Brain microvascular endothelial cell (primary cell): Measurements from ENCODE around the gene FSD2.
"Not testable (repeated sequence)": the region's sequence is repeated elsewhere in the genome, so short reads cannot be mapped to it uniquely, and the experiment has no call there.

Source experiments
- DNase-seq: peaks from one replicate; pipeline ENCODE4 v3.0.0-alpha.2; 2020
- H3K27ac ChIP-seq: fragments of 250-450 bp; sonication (Bioruptor Pico); 2 replicates; pipeline ENCODE4 v1.5.1; 2020; ENCODE audit warnings: mild to moderate bottlenecking, moderate library complexity
- H3K27me3 ChIP-seq: fragments of 250-450 bp; sonication (Bioruptor Pico); replicated peaks from 2 replicates; pipeline ENCODE4 v1.5.1; 2020; ENCODE audit warnings: mild to moderate bottlenecking
- H3K36me3 ChIP-seq: fragments of 250-450 bp; sonication (Bioruptor Pico); replicated peaks from 2 replicates; pipeline ENCODE4 v1.5.1; 2020; ENCODE audit warnings: mild to moderate bottlenecking
- H3K4me3 ChIP-seq: 2 replicates; pipeline ENCODE4 v1.5.1; 2011; ENCODE audit warnings: low read depth, mild to moderate bottlenecking, control low read depth, low read length, moderate library complexity
- CTCF ChIP-seq: IDR thresholded peaks from 2 replicates; pipeline ENCODE4 v1.5.1; 2011; ENCODE audit warnings: low read depth, mild to moderate bottlenecking, moderate library complexity, low read length, control low read depth, inconsistent platforms; ENCODE audit errors: missing control alignments
- in situ Hi-C: cut with HindIII; loops from 2 replicates; pipeline ENCODE4 v1.10.0; 2017; ENCODE audit warnings: low sequenced_read_pairs, low pct_ligation_motif_present

FSD2 gene

GRCh38 chr15:82778755-82779154 lies 27.1 kb downstream of the FSD2 start:
- H3K27me3 ChIP-seq, result no peaks in the 10 kb centered on the region
- TF ChIP-seq CTCF, result no peak
- H3K36me3 ChIP-seq, result no peaks in the 10 kb centered on the region
- no peak overlapping the region for H3K27ac ChIP-seq
- in situ Hi-C loops, result no loop called here
- DNase-seq, result no peak
- H3K4me3 ChIP-seq, result no peak overlapping the region

- in situ Hi-C loops, result no loop called here
- Histone ChIP-seq H3K27me3 (no peaks in the 10 kb centered on the region), H3K27ac (no peak overlapping the region), H3K4me3 (no peak overlapping the region), H3K36me3 (no peaks in the 10 kb centered on the region)
- DNase-seq, result no peak
- TF ChIP-seq CTCF, result no peak
Measured at GRCh38 chr15:82774496-82774895, 31.4 kb downstream of the FSD2 start.

DNA sequence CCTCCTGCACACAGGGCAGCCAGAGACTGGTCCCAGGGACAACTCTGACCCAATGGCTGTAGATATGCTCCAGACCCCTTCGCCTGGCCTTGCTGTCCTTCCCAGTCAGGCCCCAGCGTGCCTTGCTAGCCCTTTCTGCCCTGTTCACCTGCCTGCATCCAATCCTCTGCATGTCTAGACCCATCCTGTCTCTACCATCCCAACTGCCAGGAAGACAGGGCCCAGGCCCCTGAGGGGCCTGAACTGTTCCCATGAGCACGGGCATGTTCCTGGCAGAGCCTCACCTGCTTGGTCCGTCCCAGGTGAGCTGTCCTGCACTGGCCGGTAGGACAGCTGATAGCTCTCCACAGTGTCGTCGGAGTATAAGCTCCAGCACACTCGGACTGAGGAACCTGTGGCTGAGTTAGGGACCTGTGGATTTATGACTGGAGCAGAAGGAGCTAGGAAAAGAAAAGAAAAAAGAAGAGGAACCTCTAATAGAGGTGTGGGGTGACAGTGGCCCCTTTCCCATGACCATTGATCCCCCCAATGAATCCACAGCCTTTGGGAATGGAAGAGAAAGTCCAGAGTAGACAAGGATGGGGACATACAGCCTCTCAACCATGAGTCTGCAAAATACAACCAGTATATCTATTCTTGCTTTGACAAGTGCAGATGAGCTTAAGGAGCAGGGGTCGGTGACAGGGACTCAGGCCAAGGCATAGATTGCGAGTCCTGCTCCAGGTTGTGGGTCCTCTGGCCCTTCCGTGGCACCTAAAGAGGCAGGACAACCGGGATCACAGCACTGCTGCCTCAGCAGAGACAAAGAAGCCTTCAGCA lies 33.9 kb downstream of the FSD2 start:
- no peaks in the 10 kb centered on the region for H3K36me3 ChIP-seq
- H3K4me3 ChIP-seq, result no peak overlapping the region
- no peak for DNase-seq

GRCh38 chr15:82768414-82769054 lies 37.3 kb downstream of the FSD2 start:
- Histone ChIP-seq H3K4me3 (no peak overlapping the region), H3K27ac (no peak overlapping the region), H3K36me3 (no peaks in the 10 kb centered on the region), H3K27me3 (no peaks in the 10 kb centered on the region)
- DNase-seq, result peak; percentile 20
- in situ Hi-C loops, result no loop called here
- no peak for TF ChIP-seq CTCF

More for the DNA sequence above, 33.9 kb downstream of the FSD2 start:
- TF ChIP-seq CTCF, result no peak
- in situ Hi-C loops, result no loop called here
- Histone ChIP-seq H3K27me3 (no peaks in the 10 kb centered on the region), H3K27ac (no peak overlapping the region)

- no peaks in the 10 kb centered on the region for H3K27me3 ChIP-seq
- H3K36me3 ChIP-seq, result peaks cover 2% of the 10 kb centered on the region
- H3K27ac ChIP-seq, result no peak overlapping the region
- no peak for DNase-seq
- H3K4me3 ChIP-seq, result no peak overlapping the region
- in situ Hi-C loops, result no loop called here
- TF ChIP-seq CTCF, result no peak
Measured at GRCh38 chr15:82767163-82767829, 38.6 kb downstream of the FSD2 start.

GRCh38 chr15:82766201-82766600 lies 39.7 kb downstream of the FSD2 start:
- H3K4me3 ChIP-seq, H3K27me3 ChIP-seq, H3K36me3 ChIP-seq, DNase-seq, H3K27ac ChIP-seq, in situ Hi-C loops: not testable (repeated sequence)
